ENCODE measurements around the gene MAP4K4.

Gene MAP4K4

GRCh38 chr2:101815739-101816391 lies 118.4 kb downstream of the MAP4K4 start:
- no peak for DNase-seq (ENCODE audit: low read depth)

DNA sequence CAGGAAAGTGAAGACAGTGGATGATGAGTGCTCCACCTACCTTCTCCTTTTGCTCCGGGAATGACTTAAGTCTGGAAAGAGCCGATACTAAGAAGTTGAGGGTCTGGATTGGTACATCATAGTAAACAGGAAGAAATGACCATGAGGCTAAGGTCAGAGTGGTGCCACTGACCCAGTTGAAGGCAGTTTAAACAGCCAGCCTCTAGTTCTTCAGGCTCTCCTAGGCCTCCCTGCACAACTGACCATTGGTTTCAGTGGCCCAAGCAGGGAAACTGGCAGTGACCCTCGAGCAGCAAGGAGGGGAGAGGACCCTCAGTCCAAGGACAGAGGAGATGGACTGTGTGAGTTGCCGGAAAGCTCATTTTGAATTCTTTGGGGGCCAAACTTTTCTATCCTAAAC lies 119.1 kb downstream of the MAP4K4 start:
- DNase-seq (ENCODE audit: low read depth) = no peak

GRCh38 chr2:101817481-101817880 lies 120.0 kb downstream of the MAP4K4 start:
- DNase-seq (ENCODE audit: low read depth) = no peak

- DNase-seq (ENCODE audit: low read depth) = no peak
Measured at GRCh38 chr2:101818531-101819451, 121.3 kb downstream of the MAP4K4 start.

GRCh38 chr2:101820519-101820918 lies 123.0 kb downstream of the MAP4K4 start:
- DNase-seq (ENCODE audit: low read depth) = no peak

DNA sequence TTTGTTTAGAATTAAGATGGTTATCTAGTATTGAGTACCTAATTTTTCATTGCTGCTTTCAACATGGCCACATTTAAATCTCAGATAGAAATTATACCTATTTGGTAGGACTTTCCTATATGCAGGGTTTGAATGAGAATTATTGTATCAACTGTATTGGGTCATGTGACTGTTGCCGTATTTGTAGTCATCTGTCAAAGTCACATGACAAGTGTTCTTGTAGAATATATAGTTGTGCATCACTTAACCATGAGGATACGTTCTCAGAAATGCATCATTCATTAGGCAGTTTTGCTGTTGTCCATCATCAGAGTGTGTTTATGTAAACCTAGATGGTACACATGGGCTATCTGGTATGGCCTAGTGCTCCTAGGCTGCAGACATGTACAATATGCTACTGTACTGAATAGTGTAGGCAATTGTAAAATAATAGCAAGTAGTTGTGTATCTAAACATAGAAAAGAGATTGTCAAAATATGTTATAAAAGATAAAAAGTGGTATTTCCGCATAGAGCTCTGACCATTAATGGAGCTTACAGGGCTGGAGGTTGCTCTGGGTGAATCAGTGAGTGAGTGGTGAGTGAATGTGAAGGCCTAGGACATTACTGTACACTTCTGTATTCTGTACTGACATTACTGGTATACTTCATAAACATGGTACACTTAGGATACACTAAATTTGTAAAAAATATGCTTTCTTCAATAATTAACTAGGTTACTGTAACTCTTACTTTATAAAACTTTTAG lies 123.7 kb downstream of the MAP4K4 start:
- no peak for DNase-seq (ENCODE audit: low read depth)

DNA sequence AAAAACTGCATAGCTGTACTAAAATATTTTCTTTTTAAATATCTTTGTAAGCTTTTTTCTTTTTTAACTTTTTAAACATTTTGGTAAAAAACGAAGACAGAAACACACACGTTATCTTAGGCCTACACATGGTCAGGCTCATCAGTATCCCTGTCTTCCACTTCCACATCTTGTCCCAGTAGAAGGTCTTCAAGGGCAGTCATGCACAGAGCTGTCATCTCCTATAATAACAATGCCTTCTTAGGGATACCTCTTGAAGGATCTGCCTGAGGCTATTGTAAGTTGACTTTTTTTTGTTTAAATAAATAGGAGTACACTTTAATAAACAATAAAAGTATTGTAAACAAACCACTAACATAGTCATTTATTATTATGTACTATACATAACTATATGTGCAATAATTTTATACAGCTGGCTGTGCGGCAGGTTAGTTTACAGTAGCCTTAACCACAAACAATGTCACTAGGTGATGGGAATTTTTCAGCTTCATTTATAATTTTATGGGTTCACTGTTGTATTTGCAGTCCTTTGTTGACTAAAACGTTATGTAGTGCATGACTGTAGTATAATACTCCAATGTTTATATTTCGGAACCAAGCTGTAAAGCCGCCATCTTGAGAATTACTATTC lies 124.4 kb downstream of the MAP4K4 start:
- no peak for DNase-seq (ENCODE audit: low read depth)

GRCh38 chr2:101823347-101823791 lies 125.9 kb downstream of the MAP4K4 start:
- DNase-seq (ENCODE audit: low read depth) = peak; percentile 30

DNA sequence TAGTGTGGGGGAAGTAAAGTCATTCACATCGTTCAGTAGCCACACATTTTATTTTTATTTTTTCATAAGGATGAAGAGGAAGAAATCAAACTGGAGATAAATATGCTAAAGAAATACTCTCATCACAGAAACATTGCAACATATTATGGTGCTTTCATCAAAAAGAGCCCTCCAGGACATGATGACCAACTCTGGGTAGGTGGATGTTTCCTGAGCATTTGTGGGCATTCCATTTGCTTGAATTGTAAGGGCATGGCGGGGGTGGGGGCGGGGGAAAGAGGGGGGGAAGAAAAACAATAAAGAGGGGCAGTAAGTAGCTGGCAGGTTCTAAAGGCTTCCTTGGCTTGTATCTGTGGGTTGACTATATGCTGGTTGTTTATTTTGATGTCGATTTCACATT lies 126.4 kb downstream of the MAP4K4 start:
- DNase-seq (ENCODE audit: low read depth) = no peak

DNA sequence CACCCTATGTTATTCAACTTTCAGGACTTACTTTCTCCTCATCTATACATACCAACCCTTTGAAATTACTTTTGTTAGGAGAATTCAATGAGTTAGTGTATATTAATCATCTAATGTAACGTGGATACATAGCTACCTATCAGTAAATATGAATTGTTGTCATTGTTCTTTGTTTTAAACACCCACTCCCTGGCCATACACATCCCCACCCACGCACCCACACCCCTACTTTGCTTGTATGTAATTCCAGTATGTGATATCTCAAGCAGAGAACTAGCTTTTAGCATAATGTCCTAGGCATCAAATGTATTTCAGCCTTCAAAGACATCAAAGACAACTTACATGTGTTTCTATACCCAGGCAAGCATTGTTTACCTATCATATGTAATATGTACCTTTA lies 129.2 kb downstream of the MAP4K4 start:
- DNase-seq (ENCODE audit: low read depth) = no peak

DNA sequence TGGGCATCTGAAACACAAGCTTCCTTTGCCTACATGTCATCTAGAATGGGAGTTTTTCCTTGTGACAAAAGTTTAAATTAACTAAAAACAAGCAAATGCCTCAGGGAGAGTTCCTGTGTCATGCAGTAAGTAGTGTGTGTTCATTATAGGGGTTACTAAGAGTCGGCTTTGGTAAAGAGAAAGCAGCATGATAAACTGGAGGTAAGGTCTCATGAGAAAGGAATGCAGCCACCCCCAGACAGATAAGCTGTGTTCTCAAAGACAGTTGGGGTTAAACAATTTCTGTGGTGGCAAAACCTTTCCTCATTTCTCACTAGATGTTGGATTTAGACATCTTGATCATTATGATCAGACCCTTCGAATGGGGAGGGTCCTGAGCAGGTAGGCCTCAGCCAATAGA lies 129.7 kb downstream of the MAP4K4 start:
- no peak for DNase-seq (ENCODE audit: low read depth)

DNA sequence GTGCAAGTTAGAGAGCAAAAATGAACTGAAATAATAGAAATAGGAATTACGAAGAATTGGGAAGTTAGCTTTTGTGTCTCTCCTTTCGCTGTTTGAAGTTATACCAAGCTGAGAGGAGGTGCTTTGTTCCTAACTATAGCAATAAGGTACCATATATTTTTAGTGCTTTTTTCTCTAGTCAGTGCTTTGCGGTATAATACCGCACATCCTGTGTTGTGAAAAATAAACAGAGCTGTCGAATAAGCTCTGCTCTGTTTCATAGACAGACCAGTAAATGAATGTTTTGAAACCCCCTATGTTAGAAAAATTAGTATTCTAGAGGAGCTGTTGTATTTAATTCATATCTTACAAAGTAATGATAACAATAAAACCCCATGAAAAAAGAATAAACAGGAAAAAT lies 130.8 kb downstream of the MAP4K4 start:
- no peak for DNase-seq (ENCODE audit: low read depth)

DNA sequence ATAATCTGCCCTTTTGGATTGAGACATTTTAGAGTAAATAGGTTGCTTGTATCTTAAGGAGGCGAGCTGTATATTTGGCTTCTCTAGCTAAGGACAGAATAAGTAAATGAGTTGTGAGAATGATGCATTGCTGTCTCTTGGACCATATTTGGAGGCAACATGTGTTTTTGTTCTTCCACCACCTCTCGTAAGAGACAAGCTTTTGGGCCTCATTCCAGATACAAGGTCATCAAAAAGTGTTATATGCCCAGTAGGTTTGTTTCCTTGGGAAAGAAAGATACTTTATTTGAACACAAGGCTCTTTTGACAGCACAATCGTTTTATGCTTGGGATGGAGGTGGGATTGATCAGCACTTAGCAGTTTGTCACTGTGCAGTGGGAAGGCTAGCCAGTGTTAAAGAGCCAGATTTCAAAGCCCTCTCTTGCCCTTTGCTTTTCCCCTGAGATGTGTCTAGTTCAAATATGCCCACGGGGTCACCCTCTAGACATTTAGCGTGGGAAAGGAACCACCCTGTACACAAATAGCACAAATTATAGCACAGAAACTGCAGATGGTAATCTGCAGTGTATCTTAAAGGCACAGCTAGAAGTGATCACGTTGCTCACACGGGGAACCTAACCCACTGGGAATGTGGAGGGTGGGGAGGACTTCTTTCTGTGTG lies 131.3 kb downstream of the MAP4K4 start:
- no peak for DNase-seq (ENCODE audit: low read depth)

DNA sequence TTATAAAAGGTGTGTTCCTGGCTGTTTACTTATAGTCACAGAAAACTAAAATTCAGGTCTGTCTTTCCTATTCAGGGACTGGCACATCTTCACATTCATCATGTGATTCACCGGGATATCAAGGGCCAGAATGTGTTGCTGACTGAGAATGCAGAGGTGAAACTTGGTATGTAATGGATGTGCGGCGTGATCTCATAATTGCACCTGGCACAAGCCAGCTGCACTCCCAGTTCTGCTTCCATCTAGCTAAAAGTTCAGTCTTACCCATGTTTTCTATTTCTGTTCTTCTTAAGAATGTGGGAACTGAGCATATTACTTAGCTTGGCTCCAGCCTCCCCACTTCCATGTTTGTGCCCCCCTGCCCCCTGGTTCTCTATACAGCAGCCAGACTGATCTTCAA lies 131.9 kb downstream of the MAP4K4 start:
- DNase-seq (ENCODE audit: low read depth) = no peak

DNA sequence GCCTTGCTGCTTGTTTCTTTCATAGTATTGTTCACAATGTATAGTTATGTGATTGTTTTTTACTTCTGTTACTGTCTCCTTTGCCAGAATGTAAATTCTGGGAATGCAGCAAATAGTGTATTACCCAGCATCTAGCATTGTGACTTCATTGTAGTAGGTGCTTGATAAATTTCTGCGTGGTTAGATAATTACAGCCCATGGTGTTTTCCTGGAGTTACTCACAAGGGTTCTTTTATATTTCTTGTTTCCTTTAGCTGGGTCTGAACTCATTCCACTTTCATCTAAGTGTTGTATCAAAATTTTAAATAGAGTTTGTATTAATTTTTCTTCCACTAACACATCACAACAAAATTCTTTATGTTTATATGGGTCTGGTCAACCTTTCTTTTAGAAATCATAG lies 132.6 kb downstream of the MAP4K4 start:
- no peak for DNase-seq (ENCODE audit: low read depth)

GRCh38 chr2:101830555-101830954 lies 133.0 kb downstream of the MAP4K4 start:
- no peak for DNase-seq (ENCODE audit: low read depth)

DNA sequence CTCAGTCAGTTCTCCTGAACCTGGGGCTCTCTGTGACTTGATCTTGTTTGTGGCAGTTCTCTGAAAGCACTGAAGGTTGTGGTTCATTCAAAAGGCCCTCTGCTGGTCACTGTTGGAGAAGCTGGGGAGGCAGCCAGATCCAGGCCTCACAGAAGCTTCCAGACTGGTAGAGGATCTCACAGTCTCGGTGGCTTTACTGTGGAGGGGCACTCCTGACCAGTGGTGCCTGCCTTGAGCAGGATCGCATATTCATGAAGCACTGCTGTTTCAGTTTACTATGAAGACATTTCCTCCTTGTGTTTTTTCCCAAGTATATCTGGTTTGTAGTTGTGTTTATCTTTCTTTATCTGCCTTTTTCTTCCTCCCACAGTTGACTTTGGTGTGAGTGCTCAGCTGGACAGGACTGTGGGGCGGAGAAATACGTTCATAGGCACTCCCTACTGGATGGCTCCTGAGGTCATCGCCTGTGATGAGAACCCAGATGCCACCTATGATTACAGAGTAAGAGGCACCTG lies 133.9 kb downstream of the MAP4K4 start:
- DNase-seq (ENCODE audit: low read depth) = no peak

DNA sequence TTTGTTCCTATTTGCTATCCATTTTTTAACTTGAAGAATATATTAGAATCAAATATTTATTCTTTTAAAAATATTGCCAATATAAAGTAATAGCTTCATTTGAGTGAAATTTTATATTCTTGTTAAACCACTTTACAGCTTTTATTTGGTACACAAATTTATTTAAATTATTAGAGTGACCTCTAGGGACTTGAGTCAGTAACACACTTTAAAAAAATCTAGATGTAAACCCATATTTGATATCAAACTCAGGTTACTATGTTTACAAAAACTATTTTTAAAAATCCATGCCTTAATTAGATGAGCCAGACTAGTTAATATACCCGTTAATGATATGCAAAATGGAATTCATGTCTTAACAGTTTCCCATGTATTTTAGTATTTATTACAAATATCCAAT lies 134.6 kb downstream of the MAP4K4 start:
- DNase-seq (ENCODE audit: low read depth) = no peak

DNA sequence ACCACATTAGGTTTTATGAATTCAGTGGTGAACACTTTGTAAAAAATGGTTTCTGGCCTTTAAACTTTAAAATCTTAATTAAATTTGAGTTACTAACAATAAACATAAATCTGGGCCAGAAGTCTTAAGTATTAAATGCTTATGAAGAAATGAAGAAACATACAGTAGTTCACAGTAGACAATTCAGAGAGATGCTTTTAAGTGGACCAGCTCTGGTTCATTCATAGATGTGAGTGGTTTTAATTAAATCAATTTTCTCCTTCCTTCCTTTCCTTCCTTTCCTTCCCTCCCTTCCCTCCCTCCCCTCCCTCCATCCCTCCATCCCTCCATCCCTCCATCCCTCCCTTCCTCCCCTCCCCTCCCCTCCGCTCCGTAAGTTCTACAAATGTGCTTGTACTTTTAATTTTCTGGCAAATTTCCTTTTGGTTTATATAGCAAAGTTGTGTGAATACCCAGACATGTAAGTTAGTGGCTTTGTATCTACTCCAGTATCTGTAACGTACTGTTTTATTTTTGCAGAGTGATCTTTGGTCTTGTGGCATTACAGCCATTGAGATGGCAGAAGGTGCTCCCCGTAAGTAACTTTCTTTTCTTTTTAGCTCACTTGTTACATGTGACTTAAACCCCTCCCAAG lies 136.5 kb downstream of the MAP4K4 start:
- DNase-seq (ENCODE audit: low read depth) = no peak

DNA sequence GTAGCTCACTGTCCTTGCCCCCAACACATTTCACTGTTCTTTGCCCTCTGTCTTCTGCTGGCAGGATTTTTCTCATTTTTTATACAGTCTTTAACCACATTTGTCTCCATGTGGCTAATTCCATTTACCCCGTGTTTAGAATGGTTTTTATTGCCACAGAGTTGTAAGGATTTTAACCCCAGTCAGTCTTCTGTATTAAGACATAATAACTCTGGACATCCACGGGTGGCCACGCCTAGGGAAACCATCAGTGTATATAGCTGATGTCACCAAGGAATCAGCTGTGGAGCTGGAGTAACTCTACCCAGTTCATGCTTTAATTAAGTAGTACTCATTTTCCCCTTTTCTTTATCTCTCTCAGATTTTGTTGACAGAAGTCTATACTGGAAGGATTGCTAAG lies 139.8 kb downstream of the MAP4K4 start:
- no peak for DNase-seq (ENCODE audit: low read depth)

Measured in stimulated activated CD8-positive, alpha-beta memory T cell treated with anti-CD3 and anti-CD28 coated beads, Interleukin-7, amount 100 ng/mL, for 24 hours (primary cell).